Measurements from ENCODE around the gene CPA1. TPM values are rescaled to one million over a fixed set of nuclear protein-coding genes. Genes with fewer than 3 reads are reported as not detected.

Gene CPA1
- total RNA-seq, 1 experiment from 2014 or later, result not detected

DNA sequence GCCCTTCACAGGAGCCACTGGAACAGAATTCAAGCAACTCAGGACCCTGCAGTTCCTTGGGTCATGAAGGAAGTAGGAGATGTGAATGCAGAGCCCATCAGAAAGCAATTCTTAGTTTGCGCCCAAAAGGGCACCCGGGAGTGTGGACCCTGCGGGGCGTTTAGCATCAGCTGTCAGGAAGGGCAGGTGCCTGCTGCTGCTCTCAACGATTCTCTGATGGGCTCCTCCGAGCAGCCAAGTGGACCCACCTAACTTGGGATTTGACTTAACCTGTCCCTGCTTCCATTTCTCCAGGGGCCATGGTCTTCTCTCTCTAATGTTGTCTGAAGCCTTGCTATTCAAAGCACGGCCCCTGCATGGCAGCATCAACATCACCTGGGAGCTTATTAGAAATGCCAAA, 18.6 kb upstream of the CPA1 start:
- Histone ChIP-seq H3K56ac (ENCODE audit: insufficient read length, low read depth, low read length) (no peak overlapping the region), H2AFZ (ENCODE audit: low read length) (no peak overlapping the region), H3K23ac (ENCODE audit: insufficient read length, low read depth, low read length) (no peak overlapping the region), H3K23me2 (ENCODE audit: insufficient read length, low read depth, low read length, poor library complexity, severe bottlenecking) (no peaks in the 10 kb centered on the region), H2BK20ac (ENCODE audit: low read depth, low read length, poor library complexity, severe bottlenecking) (no peak overlapping the region), H2BK12ac (ENCODE audit: insufficient read length, low read depth, low read length) (no peak overlapping the region), H3K14ac (ENCODE audit: insufficient read depth, low read length) (no peak overlapping the region), H3K79me2 (ENCODE audit: insufficient read depth, low read length) (no peaks in the 10 kb centered on the region), H3K9me3 (ENCODE audit: control insufficient read depth, low read depth, low read length) (no peaks in the 10 kb centered on the region), H4K91ac (ENCODE audit: insufficient read length, low read depth, low read length) (no peak overlapping the region), H2BK5ac (ENCODE audit: insufficient read length, low read length) (no peak overlapping the region), H4K5ac (ENCODE audit: insufficient read length, low read depth, low read length) (no peak overlapping the region), H3T11ph (ENCODE audit: low read length) (no peak overlapping the region), H2AK5ac (ENCODE audit: insufficient read length, low read length) (no peak overlapping the region), H3K18ac (ENCODE audit: insufficient read length, low read depth, low read length) (no peak overlapping the region), H3K4ac (ENCODE audit: low read depth, low read length) (no peak overlapping the region), H3K4me2 (ENCODE audit: insufficient read depth, insufficient read length, low read length) (no peak overlapping the region), H3K4me1 (ENCODE audit: insufficient read depth, low read length) (peaks cover 2% of the 10 kb centered on the region; the same call in 1 of the 2 replicates), H4K8ac (replicated peaks; ENCODE audit: insufficient read length, low read depth, low read length) (no peak overlapping the region), H4K20me1 (ENCODE audit: control insufficient read depth, insufficient read depth, insufficient read length) (no peaks in the 10 kb centered on the region), H3K27ac (ENCODE audit: insufficient read length, low read depth, low read length) (no peak overlapping the region), H3K79me1 (ENCODE audit: insufficient read depth, low read depth, low read length, poor library complexity, severe bottlenecking) (no peaks in the 10 kb centered on the region), H3K27me3 (ENCODE audit: insufficient read depth, low read length) (no peaks in the 10 kb centered on the region), H2BK15ac (ENCODE audit: low read depth, low read length) (no peak overlapping the region), H2BK120ac (ENCODE audit: low read depth, low read length, poor library complexity, severe bottlenecking) (no peak overlapping the region), H3K9ac (ENCODE audit: extremely low read depth, insufficient read length, low read length) (no peak overlapping the region)
- DNase-seq, result no peak
- Mint-ChIP-seq H3K9me3 (peaks cover 6 to 7% of the 10 kb centered on the region in 2 experiments; a peak in 4 of 5 replicates), H3K36me3 (ENCODE audit: insufficient read depth in 1 of 3, low read depth in 3 of 3) (peaks cover 0 to 8% (median 2%) of the 10 kb centered on the region in 3 experiments; a peak in 3 of 7 replicates), H3K4me1 (peaks cover 16 to 23% of the 10 kb centered on the region in 2 experiments), H3K27me3 (ENCODE audit: low read depth) (peaks cover 2% of the 10 kb centered on the region; the same call in 1 of the 2 replicates), H3K27ac (no peak overlapping the region), H3K4me3 (no peak overlapping the region)
- TF ChIP-seq, protein P1, sequence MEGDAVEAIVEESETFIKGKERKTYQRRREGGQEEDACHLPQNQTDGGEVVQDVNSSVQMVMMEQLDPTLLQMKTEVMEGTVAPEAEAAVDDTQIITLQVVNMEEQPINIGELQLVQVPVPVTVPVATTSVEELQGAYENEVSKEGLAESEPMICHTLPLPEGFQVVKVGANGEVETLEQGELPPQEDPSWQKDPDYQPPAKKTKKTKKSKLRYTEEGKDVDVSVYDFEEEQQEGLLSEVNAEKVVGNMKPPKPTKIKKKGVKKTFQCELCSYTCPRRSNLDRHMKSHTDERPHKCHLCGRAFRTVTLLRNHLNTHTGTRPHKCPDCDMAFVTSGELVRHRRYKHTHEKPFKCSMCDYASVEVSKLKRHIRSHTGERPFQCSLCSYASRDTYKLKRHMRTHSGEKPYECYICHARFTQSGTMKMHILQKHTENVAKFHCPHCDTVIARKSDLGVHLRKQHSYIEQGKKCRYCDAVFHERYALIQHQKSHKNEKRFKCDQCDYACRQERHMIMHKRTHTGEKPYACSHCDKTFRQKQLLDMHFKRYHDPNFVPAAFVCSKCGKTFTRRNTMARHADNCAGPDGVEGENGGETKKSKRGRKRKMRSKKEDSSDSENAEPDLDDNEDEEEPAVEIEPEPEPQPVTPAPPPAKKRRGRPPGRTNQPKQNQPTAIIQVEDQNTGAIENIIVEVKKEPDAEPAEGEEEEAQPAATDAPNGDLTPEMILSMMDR (conservative IDR thresholded peaks at IDR 0.05), result no peak
- WGBS (ENCODE audit: extremely low coverage, insufficient read length, low lambda C conversion rate), result no CpG with 5 or more reads among the region's 7 CpGs
